CD4-positive, alpha-beta T cell treated with Interleukin-4 for 4 hours (primary cell): ENCODE measurements around the gene ARL6.
A peak's percentile ranks its signal among the peaks of the same experiment; 100 is the strongest.
"Not testable (repeated sequence)": the region's sequence is repeated elsewhere in the genome, so short reads cannot be mapped to it uniquely, and the experiment has no call there.

Source experiments
- DNase-seq: peaks from one replicate; pipeline ENCODE4 v3.0.0-alpha.2; 2020

ARL6 gene

GRCh38 chr3:97821774-97822358 is 57.3 kb downstream of the ARL6 start, which contains the start of gene CRYBG3:
TSS of gene CRYBG3 (plus strand) at chr3:97822011. CDS start at chr3:97822207, 196 bp downstream.
- DNase-seq: peak; percentile 74

- no peak for DNase-seq
Observed at GRCh38 chr3:97822359-97822775, 57.8 kb downstream of the ARL6 start.

- no peak for DNase-seq
Observed at GRCh38 chr3:97823046-97824004, 58.8 kb downstream of the ARL6 start.

- DNase-seq: no peak
Observed at GRCh38 chr3:97825101-97825500, 60.5 kb downstream of the ARL6 start.

GRCh38 chr3:97827741-97828471 is 63.3 kb downstream of the ARL6 start:
- DNase-seq: no peak

GRCh38 chr3:97829198-97829597 is 64.6 kb downstream of the ARL6 start:
- DNase-seq: no peak

GRCh38 chr3:97830638-97831037 is 66.1 kb downstream of the ARL6 start:
- no peak for DNase-seq

- no peak for DNase-seq
Observed at GRCh38 chr3:97831140-97831539, 66.6 kb downstream of the ARL6 start.

- DNase-seq: not testable (repeated sequence)
Observed at GRCh38 chr3:97833184-97833583, 68.6 kb downstream of the ARL6 start.

GRCh38 chr3:97835761-97836160 is 71.2 kb downstream of the ARL6 start:
- DNase-seq: no peak

GRCh38 chr3:97838393-97838792 is 73.8 kb downstream of the ARL6 start:
- DNase-seq: no peak

GRCh38 chr3:97839944-97840343 is 75.4 kb downstream of the ARL6 start:
- no peak for DNase-seq

- no peak for DNase-seq
Observed at GRCh38 chr3:97841304-97841703, 76.7 kb downstream of the ARL6 start.

GRCh38 chr3:97841956-97842355 is 77.4 kb downstream of the ARL6 start:
- no peak for DNase-seq

- DNase-seq: no peak
Observed at GRCh38 chr3:97848779-97849178, 84.2 kb downstream of the ARL6 start.
